IPS-11a (cell line): Measurements from ENCODE around the gene DHRS9.

Experiments used
- H3K4me3 ChIP-seq: one replicate; pipeline ENCODE4 v1.5.1; 2013; ENCODE audit warnings: low read depth, low read length, control low read depth

Gene DHRS9

DNA sequence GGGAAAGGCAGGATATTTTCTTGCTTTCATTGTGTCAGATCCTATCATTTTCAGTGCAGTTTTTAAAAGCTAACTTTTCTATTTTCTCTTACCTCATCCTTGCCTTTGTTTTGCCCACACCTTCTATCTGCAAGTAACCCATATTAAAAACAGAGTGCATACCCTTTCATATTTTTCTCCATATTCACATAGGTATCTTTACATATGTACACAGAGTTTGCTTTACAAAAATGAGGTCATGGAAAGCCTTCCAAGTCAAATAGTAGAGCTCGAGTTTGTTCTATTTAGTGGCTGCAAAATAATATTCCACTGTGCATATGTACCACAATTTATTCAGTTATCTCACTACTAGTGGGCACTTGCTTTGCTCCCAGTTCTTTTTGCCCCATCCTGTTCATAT is 3.9 kb upstream of the DHRS9 start:
- no peak overlapping the region for H3K4me3 ChIP-seq

DNA sequence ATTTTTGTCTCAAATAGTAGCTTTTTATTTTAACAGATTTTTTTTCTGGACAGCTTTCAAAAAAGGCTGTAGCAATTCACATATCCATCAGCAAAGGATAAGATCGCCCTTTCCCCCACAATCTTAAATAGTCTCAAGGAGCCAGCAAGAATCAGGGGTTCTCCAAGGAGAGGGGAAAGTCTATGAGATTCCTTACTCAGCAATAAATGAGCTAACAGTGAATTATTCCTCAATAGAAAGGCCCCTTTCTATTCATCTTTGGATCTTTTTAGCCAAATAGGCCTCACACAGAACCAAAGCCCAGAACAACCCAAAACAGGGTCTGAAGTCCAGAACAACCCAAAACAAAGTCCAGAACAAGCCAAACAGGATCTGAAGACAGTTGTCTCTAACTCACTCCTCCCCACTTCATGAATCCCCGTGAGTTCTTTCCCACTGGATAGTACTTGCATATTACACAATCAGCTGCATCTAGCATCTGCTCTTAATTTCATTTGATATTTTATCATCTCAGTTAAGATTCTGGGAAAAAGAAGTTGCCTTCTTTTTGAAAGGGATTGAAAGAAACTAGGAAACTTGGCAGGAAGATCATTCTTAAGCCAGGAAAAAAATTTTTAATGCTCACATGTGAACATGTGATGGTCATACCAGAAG is 3.4 kb upstream of the DHRS9 start:
- H3K4me3 ChIP-seq, result no peak overlapping the region

DNA sequence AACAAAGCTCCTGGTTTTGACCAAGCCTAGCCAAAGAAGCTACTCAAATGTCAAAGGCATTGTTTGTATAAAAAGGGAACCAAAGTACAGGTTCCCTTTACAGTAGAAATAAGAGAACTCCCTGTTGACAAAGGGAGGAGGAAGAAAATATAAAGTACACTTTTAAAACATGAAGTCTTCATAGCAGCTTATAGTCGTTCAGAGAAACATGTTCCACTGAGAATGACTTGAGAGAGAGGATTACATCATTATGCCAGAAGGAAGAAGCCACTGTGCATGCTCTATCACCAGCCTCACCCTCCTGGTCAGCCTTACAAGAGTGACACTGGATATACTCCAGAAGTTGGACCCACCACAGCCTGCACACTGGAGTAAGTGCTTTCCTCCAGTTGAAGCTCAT is 2.5 kb upstream of the DHRS9 start:
- no peak overlapping the region for H3K4me3 ChIP-seq

DNA sequence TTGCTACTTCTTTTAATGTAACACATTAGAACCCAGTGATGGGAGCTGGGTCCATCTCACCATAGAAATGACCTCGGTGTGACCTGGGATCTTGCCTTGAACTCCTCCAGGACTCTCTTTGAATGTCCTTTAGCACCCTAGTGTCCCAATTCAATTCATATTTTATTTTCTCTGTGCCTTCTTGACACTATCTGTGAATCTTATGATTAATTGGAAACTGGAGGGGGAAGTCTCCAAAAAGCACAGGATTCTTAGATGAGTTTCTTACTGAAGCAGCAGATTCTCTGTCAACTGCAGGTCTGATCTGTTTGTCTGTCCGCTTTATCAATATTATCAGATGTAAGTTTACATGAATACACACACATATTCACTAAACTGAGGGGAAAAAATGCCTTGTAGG is 470 bp downstream of the DHRS9 start:
- no peak overlapping the region for H3K4me3 ChIP-seq

DNA sequence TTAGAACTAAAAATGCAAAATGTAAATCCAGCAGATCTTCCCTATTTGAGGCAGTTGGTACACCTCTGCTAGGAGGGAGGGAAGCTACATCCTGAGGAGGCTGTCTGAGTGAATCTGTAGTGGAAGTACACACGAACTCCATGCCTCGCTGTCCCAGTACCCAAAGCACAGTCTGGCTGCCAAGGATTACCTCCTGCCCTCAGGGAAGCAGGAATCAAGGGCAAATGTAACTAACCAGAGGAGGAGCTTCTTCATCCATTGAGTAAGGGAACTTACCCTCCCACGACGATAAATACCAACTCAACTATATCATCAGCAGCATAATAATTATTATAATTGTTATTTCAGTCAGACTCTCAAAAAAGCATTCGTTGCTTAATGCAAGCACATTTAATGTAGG is 2.1 kb downstream of the DHRS9 start:
- no peak overlapping the region for H3K4me3 ChIP-seq

DNA sequence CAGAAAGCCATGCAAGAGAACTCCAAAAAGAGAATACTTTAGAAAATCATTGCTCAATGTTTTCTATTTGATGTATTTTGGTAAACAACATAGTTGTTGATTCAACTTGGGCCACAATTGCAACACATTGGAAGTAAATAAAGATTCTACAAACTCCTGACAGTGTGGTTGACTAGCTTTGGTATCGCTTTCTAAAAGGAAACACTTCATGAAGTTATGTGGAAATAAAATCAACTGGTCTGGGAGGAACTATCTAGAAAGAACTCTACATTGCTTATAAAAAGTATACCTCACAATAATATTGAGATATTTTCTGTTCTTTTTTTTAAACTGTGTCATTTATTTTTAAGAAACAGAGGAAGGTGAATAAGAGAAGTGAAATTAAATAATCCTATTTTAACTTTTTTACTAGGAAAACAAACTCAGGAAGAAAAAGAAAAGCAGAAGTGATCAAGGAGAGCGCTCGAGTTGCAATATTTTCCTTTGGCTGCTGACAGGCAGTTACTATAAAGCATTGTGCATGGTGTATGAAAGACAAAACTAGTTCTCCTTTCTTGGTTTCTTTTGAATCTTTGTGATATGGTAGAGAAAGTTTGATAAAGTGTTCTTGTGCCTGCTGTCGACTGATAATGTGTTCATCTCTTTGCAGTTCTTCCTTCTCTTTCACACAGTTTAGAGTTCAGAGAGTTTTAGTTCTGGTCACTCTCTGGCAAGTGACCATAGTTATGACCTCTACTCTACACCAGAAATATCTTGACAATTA is 3.0 kb downstream of the DHRS9 start:
- no peak overlapping the region for H3K4me3 ChIP-seq

DNA sequence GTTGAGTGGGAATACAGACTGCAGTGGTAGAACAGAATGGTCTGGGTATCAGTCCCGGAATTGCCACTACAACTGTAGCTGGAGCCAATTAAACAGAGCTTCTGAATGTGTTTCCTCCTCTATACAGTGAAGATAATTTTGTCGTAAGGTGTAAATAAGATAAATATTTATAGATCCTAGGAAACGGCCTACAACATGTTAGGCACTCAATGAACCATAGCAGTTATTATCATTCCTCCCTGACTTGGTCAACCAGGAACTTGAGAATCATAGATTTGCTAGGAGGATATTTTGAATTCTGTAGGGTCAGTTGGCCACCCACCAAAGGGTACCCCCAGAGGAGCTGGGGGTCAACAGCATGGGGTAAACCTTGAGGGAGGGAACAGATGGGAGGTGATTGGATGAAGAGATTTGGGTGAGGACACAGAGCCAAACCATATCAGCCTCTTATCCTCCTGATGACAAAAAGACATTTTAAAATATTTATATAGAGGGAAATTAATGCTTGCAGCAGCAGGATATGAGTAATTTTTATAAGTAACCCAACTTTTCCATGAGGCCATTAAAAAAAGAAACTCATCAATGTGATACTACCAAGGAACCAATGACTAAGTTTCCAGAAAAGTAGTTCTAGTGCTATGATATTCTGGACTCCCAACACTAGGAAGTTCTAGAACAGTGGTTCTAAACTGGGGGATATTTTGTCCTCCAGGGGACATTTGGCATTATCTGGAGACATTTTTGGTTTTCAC is 4.0 kb downstream of the DHRS9 start:
- no peak overlapping the region for H3K4me3 ChIP-seq

DNA sequence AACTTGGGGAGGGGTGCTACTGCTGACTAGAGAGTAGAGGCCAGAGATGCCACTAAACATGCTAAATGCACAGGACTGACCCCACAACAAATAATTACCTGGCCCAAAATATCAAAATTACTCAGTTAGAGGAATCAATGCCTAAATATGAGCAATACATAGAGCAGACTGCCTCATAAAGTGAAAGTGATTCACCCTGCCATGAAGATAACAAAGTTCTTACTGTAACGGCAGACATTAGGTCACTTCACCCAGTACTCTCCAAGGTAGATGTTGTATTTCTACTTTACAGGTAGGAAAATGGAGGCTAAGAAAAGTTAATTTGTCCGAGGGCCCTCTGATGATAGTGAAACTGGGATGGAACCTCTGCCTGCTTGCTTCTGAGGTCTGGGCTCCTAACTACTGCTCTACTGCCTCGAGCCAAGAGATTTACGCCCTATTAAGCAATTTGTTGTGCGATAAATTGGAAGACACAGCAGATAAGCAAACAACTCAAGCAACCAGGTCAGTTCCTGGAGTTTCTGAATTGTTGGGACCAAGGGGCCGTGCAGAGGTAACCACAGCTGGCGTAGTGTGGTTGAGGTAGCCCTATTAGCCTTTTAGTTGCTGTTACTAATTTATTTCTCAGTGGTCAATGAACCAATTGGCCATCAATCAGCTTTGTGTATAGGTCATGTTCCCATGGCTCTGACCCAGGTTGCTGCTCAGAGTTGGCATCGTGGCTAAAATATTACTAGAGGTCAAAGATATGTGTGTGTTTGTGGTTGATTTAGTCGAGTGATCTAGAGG is 4.8 kb downstream of the DHRS9 start:
- H3K4me3 ChIP-seq, result no peak overlapping the region

DNA sequence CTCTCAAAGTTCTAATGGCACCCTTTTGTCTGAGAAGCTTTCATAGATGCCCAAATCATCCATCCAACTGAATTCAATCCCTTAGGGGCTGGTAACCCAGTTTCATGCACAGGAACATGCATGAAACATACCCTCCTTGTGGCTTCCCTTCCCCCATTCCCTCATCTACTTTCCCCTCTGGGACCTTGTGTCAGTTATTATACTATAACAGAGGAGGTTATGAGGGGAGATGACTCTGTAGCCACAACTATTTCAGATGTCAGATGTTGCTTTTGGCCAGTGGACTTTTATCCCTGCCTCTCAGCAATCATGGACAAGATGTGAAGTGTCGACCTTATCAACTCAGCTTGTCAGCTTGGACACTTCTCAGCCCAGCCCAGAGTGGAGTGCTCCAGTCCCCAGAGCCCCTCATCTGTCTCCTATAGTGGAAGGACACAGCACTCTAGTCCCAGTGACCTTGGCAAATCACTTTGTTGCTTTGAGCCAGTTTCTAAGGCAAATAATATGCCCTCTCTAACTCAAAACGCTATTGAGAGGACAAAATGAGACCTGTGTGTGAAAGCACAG is 8.4 kb downstream of the DHRS9 start:
- H3K4me3 ChIP-seq, result no peak overlapping the region

DNA sequence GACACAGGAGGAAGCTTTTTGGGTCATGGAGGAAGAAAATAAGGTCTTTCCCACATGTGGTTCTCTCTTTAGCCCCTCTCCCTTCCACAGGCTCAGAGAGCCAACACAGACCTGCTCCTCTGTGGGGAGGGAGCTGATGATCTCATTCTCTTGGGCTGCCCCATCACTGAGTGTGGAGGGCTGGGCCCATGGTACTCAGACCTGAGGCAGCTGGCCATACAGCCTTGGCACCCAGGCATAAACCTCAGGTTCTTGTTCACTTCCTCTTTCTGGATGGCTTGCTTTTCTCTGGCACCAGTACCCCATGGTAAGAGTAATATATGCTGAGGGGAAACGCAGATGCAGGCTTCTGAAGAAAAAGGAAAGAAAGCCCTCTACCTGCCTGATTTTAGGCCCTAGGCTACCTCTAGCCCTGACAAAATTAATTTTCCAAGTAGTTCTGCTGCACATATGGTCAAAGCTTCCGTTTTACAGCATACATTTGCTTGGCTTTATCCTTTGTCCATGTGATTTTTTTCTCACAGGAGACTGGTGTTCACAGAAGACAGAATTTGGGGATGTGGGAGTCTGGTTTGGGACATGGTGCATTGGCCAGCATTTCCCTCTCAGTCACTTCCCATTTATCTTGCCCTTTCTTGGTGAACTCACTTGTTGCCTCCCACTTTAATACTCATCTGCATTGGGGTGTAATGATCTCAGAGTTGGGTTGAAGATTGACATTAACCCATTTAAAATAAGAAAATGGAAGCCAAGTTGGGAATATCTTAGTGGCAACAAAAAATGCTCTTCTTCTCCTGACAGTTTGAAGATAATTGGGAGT is 11.1 kb downstream of the DHRS9 start:
- no peak overlapping the region for H3K4me3 ChIP-seq

DNA sequence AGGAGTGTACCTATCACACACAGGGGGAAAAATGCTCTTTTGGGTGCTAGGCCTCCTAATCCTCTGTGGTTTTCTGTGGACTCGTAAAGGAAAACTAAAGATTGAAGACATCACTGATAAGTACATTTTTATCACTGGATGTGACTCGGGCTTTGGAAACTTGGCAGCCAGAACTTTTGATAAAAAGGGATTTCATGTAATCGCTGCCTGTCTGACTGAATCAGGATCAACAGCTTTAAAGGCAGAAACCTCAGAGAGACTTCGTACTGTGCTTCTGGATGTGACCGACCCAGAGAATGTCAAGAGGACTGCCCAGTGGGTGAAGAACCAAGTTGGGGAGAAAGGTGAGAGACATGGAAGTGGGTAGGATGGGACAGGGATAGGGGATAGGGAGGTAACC is 12.2 kb downstream of the DHRS9 start:
- no peak overlapping the region for H3K4me3 ChIP-seq

DNA sequence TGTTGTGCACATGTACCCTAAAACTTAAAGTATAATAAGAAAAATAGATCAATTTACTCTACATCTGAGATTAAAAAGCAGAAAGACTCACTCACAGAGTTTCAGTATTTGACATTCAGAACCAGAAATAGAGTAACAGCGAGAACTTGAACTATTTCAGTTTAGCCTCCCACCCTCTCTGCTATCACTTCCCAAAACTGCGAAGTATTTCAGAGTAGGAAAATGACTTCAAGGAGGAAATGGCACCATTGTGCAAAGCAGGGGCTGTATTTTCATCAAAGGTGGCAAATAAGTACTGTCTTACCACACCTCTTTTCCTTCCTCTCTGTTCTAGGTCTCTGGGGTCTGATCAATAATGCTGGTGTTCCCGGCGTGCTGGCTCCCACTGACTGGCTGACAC is 13.6 kb downstream of the DHRS9 start:
- H3K4me3 ChIP-seq, result no peak overlapping the region

DNA sequence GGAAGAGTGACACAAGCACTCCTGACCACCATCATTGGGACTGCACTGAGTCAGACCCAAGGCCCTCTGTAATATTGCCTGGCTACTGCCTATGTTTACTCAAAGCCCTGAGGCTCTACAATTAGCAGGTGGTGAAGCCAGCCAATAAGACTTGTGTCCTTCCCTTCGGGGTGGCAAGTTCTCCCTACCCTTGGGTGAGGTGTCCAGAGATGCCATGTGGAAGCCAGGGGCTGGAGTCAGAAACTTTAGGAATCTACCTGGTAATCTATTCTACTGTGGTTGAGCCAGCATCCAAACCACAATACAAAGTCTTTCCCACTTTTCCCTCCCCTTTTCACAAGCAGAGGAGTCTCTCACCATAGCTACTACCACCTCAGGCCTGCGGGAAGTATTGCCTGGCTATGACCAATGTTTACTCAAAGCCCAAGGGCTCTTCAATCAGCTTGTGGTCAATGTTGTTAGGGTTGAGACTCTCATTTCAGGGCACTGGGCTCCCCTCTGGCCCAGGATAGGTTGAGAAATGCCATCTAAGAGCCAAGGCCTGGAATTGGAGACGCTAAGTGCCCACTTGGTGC is 17.6 kb downstream of the DHRS9 start:
- no peak overlapping the region for H3K4me3 ChIP-seq

DNA sequence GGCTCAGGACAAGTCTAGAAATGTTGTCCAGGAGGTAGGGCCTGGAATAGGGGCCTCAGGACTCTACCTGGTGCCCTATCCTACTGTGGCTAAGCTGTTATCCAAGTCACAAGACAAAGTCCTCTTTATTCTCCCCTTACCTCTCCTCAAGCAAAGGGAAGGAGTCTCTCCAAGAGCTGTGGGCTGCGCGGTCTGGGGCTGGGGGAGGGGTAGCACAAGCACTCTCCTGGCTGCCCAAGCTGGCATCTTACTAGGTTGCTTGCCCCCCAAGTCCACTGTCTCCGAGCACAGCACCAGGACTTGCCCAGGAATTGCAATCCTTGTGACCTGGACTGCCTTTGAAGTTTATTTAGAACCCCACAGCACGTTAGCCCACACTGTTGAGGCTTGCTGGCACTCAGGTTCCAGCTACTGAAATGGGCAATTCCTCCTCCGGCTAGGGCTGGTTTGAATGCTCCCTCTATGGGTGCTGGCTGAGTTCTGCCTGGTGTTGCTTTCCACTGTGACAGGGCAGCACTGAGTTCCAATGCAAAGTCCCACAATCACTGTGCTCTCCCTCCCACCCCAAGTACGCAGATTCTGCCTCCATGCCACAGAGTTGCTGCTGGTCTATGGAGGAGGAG is 18.5 kb downstream of the DHRS9 start:
- H3K4me3 ChIP-seq, result no peak overlapping the region

DNA sequence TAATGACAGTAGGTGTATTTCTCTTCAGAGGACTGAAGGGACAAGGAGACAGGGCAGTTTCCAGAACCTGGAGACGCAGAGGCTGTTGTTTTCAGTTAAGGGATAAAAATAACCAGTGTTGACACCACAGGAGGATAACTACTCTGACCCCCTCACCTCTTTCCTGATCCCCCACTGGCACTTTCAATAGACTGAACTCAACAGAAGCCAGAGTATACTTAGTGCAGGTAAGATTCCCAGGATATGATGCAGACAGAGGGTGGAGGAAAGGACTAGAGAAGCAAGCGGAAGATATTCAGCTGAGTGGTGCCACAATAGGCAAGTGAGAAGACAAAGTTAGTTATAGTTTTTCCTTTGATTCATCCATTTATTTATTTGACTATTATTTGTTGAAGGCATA is 19.8 kb downstream of the DHRS9 start:
- H3K4me3 ChIP-seq, result no peak overlapping the region

DNA sequence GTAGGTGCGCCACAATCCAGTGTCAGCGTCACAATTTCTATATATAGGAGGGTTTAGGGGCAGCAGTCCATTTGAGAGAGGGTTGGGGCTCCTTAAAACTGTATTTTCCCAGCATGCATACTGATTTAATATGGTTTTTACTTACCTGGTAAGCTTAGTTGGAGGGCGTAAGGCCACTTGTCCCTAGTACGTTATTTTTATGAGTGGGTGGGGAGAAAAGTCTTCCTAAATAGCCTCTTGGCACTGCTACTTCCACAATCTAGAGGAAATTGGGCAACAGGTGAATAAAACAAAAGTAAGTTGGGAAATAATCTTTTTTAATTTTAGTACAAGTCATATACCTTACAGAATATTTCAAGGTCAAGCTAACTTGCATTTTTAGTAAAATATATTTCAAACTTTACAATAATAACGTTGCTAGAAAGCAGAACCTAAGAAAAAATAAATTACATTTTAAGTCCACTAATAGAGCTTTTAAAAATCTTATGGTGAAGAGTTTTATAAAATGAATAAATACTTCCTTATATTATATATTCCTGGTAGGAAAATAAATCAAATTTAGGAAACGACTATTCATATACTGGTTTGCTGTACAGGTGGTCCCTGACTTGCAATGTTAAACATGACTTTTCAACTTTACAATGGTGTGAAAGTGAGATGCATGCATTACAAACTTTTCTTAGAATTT is 20.9 kb downstream of the DHRS9 start:
- H3K4me3 ChIP-seq, result no peak overlapping the region

DNA sequence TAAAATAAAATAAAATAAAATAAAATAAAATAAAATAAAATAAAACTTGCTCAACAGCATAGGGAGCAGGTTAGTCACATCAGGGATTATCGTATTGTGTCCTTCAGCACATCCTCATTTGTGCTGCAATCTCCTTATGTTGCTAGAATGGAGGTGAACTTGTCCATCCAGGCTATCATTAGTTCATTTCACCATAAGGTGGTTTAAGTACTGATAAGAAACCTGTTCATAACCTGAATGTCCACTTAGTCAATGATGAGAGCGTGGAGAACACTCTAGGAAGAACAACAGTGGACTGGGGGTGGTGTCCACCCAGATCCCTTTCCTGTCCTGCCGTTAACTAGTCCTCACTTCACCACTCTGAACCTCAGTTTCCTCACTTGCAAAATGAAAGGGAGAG is 21.9 kb downstream of the DHRS9 start:
- no peak overlapping the region for H3K4me3 ChIP-seq

DNA sequence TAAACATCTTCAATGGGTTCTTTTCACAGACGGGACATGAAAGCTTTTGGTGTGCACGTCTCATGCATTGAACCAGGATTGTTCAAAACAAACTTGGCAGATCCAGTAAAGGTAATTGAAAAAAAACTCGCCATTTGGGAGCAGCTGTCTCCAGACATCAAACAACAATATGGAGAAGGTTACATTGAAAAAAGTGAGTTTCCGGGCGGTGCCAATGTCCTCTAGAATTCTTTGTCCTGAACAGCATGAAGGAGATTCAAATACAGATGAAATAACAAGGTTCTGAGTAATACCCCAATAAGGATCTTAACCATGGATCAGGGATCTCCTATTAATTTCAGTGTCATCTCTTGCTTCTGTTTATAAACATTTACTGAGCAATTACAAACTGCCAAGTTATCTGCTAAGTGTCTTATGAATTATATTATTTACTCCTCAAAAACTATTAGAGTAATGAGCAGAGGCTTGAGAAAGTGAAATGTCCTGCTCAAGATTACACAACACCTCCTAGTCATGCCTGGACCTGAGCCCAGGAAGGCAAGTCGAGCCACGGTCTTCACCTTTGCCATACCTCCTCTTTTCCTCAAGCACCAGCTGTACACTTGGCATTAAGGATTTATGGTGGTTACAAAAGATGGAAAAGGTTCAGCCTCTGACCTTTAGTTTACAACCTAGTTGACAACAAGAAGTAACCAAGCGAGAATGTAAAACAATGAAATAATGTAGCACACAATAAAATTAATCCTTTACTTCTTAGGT is 22.6 kb downstream of the DHRS9 start:
- no peak overlapping the region for H3K4me3 ChIP-seq
